HepG2 (cell line): ENCODE results near the gene RASA1. TPM values are rescaled to one million over a fixed set of nuclear protein-coding genes. Genes with fewer than 3 reads are reported as not detected.

Source experiments
- ATAC-seq: fragments of 200-7000 bp; cut with Tn5 transposase; 3 replicates; pipeline ENCODE4 v1.9.1; 2020; ENCODE audit warnings: mild to moderate bottlenecking, moderate library complexity
- BruUV-seq: library from RNA; stranded (reverse); fragments of 400-500 nt; replicated peaks from 2 replicates; lab custom pipeline; 2021; lab: Mats Ljungman, UMichigan
- CTCF ChIA-PET: fragments of 300-600 bp; formaldehyde crosslinking; extraction: SDS; loops from one replicate; lab custom pipeline; 2021; ENCODE audit warnings: low total read pairs, inconsistent platforms, low intra/inter-chr PET ratio; lab: Yijun Ruan, JAX
- POLR2A ChIA-PET: fragments of 350-600 bp; sonication (Branson Sonifier 250); formaldehyde crosslinking; loops from one replicate; lab custom pipeline; 2020; ENCODE audit warnings: antibody characterized with exemption, inconsistent platforms; lab: Yijun Ruan, JAX
- DNase-seq: peaks from one replicate; pipeline ENCODE4 v3.0.0-alpha.2; 2015; ENCODE audit warnings: low spot score
- FAIRE-seq: peaks from 3 replicates; lab custom pipeline; 2011; peaks lifted over from hg19 to GRCh38; lab: Jason Lieb, UNC
- H2AFZ ChIP-seq: one replicate; pipeline ENCODE4 v1.6.1; 2011; ENCODE audit warnings: low read length, inconsistent platforms
- H3K27ac ChIP-seq: fragments of 300-600 bp; 3 replicates; pipeline ENCODE4 v1.8.0; 2011; ENCODE audit warnings: mixed run types, mild to moderate bottlenecking, mixed read lengths, low read length, inconsistent platforms; ENCODE audit not compliant: insufficient read depth; ENCODE audit errors: extremely low read length
- H3K27me3 ChIP-seq, 2 experiments: fragments of 200-600 bp in 1 of 2; 2 replicates in 1 of 2; 3 replicates in 1 of 2; pipeline versions ENCODE4 v1.6.0 to v1.8.0; 2011; ENCODE audit warnings: low read length in 2 of 2, mild to moderate bottlenecking in 2 of 2, moderate library complexity in 2 of 2, inconsistent platforms in 1 of 2; ENCODE audit not compliant: insufficient read depth in 2 of 2, control insufficient read depth in 1 of 2
- H3K36me3 ChIP-seq, 2 experiments: fragments of 200-600 bp in 1 of 2; replicated peaks in 1 of 2; 2 replicates in 1 of 2; 3 replicates in 1 of 2; pipeline versions ENCODE4 v1.5.1 to v1.8.0; 2011; ENCODE audit warnings: low read length in 2 of 2, inconsistent platforms in 1 of 2; ENCODE audit not compliant: insufficient read depth in 2 of 2, control insufficient read depth in 1 of 2
- H3K4me1 ChIP-seq: 2 replicates; pipeline ENCODE4 v1.5.1; 2012; ENCODE audit warnings: low read length, inconsistent platforms; ENCODE audit not compliant: insufficient read depth
- H3K4me2 ChIP-seq: 2 replicates; pipeline ENCODE4 v1.6.0; 2011; ENCODE audit warnings: low read depth, low read length, inconsistent platforms
- H3K4me3 ChIP-seq, 3 experiments: fragments of 200-600 bp in 1 of 3; sonication (generic), shearing (Covaris generic) in 1 of 3; replicated peaks in 1 of 3; 2 replicates each; pipeline ENCODE4 v1.5.1; 2011 to 2016; ENCODE audit warnings: low read length in 3 of 3, inconsistent platforms in 2 of 3, low read depth in 2 of 3, mild to moderate bottlenecking in 2 of 3, control low read depth in 1 of 3, mixed read lengths in 1 of 3; ENCODE audit not compliant: insufficient read depth in 1 of 3
- H3K79me2 ChIP-seq: one replicate; pipeline ENCODE4 v1.6.1; 2011; ENCODE audit warnings: low read length, inconsistent platforms; ENCODE audit not compliant: insufficient read depth
- H3K9ac ChIP-seq: 2 replicates; pipeline ENCODE4 v1.6.0; 2011; ENCODE audit warnings: mild to moderate bottlenecking, low read depth, low read length, inconsistent platforms; ENCODE audit not compliant: insufficient read depth
- H3K9me3 ChIP-seq: 2 replicates; pipeline ENCODE4 v1.5.1; 2012; ENCODE audit warnings: mild to moderate bottlenecking, low read length
- H4K20me1 ChIP-seq: 2 replicates; pipeline ENCODE4 v1.6.0; 2011; ENCODE audit warnings: inconsistent platforms, mild to moderate bottlenecking, low read length, moderate library complexity; ENCODE audit not compliant: insufficient read depth
- HMGA1 ChIP-seq: sonication (generic); formaldehyde crosslinking; conservative IDR thresholded peaks from 2 replicates; pipeline ENCODE4 v1.4.0; 2020; ENCODE audit warnings: missing genetic modification reagents
- KAT8 ChIP-seq: IDR thresholded peaks from 2 replicates; pipeline ENCODE4 v1.6.1; 2016; ENCODE audit warnings: missing genetic modification reagents, missing compliant biosample characterization
- KLF12 ChIP-seq: sonication (generic); formaldehyde crosslinking; IDR thresholded peaks from 2 replicates; pipeline ENCODE4 v1.4.0; 2020; ENCODE audit warnings: missing genetic modification reagents, borderline replicate concordance
- MBD4 ChIP-seq: IDR thresholded peaks from 2 replicates; pipeline ENCODE4 v1.6.1; 2012; ENCODE audit warnings: low read length, inconsistent platforms, borderline replicate concordance
- NFYC ChIP-seq: IDR thresholded peaks from 2 replicates; pipeline ENCODE4 v1.6.1; 2016; ENCODE audit warnings: missing genetic modification reagents, missing compliant biosample characterization
- RBFOX2 ChIP-seq: fragments of 200-400 bp; formaldehyde crosslinking; IDR thresholded peaks from 2 replicates; pipeline ENCODE4 v1.6.1; 2017; ENCODE audit warnings: low read depth, mild to moderate bottlenecking, low read length
- REPIN1 ChIP-seq: sonication (generic); formaldehyde crosslinking; IDR thresholded peaks from 2 replicates; pipeline ENCODE4 v1.8.0; 2022; ENCODE audit warnings: missing genetic modification reagents, low read depth, mild to moderate bottlenecking, borderline replicate concordance
- SOX6 ChIP-seq, 2 experiments: fragments of 450-650 bp in 1 of 2; sonication (generic) in 1 of 2; formaldehyde crosslinking in 1 of 2; IDR thresholded peaks; 2 replicates each; pipeline versions ENCODE4 v1.4.0 to v1.6.1; 2017 to 2020; ENCODE audit warnings: antibody characterized with exemption in 1 of 2, mild to moderate bottlenecking in 1 of 2, missing genetic modification reagents in 1 of 2
- ZNF143 ChIP-seq: sonication (generic); formaldehyde crosslinking; IDR thresholded peaks from 2 replicates; pipeline ENCODE4 v1.4.0; 2020; ENCODE audit warnings: missing genetic modification reagents
- ZNF350 ChIP-seq: sonication (generic); formaldehyde crosslinking; IDR thresholded peaks from 2 replicates; pipeline ENCODE4 v1.4.0; 2020; ENCODE audit warnings: mild to moderate bottlenecking, low read depth, missing genetic modification reagents, borderline replicate concordance
- ZNF496 ChIP-seq: sonication (generic); formaldehyde crosslinking; IDR thresholded peaks from 2 replicates; pipeline ENCODE4 v1.8.1; 2023; ENCODE audit warnings: mild to moderate bottlenecking, moderate library complexity, missing genetic modification reagents; ENCODE audit not compliant: insufficient replicate concordance
- ZNF629 ChIP-seq: sonication (generic); formaldehyde crosslinking; conservative IDR thresholded peaks from 2 replicates; pipeline ENCODE4 v1.5.0; 2020; ENCODE audit warnings: missing genetic modification reagents
- ZNF772 ChIP-seq: sonication (generic); formaldehyde crosslinking; IDR thresholded peaks from 2 replicates; pipeline ENCODE4 v1.5.0; 2020; ENCODE audit warnings: mild to moderate bottlenecking, missing genetic modification reagents
- WGBS: methylation state at CpG from one replicate; pipeline ENCODE4 v1.1.6; 2017; ENCODE audit warnings: low lambda C conversion rate; 5-methylcytosine and 5-hydroxymethylcytosine counted together
- in situ Hi-C: cut with HindIII; loops from 2 replicates; pipeline ENCODE4 v1.10.0; 2017; ENCODE audit warnings: low pct_unique_long_range_greater_than_20kb; ENCODE audit not compliant: extremely low pct_ligation_motif_present
- intact Hi-C: fragments of 100-400 bp; cut with micrococcal nuclease; formaldehyde crosslinking; loops from one replicate; pipeline ENCODE4 v1.10.0; 2022; ENCODE audit not compliant: unreplicated experiment
- polyA plus RNA-seq, 8 experiments: library from polyadenylated mRNA; depleted of rRNA in 3 of 8; stranded (reverse) in 7 of 8; unstranded in 1 of 8; fragments of >200 nt; fragmentation: Illumina TruSeq in 4 of 8; extraction: Trizol in 4 of 8; gene quantifications; 2 replicates each; pipeline versions ENCODE4 v1.2.1 to v1.2.3, GENCODE V29; 2011 to 2016; ENCODE audit warnings: low read depth in 4 of 8, missing spikeins in 1 of 8, mixed read lengths in 1 of 8; ENCODE audit not compliant: insufficient read depth in 1 of 8
- total RNA-seq, 5 experiments: library from RNA; depleted of rRNA; stranded (reverse); fragments of >200 nt; fragmentation: Illumina TruSeq; extraction: Trizol; gene quantifications; 2 replicates each; pipeline ENCODE4 v1.2.3, GENCODE V29; 2016; ENCODE audit warnings: low read depth in 1 of 5
- TF ChIP-seq, protein P1 (sequence below): sonication (generic); formaldehyde crosslinking; IDR thresholded peaks from 2 replicates; pipeline ENCODE4 v1.8.0; 2023; ENCODE audit warnings: mild to moderate bottlenecking, missing genetic modification reagents
- TF ChIP-seq, protein P2 (sequence below): sonication (generic); formaldehyde crosslinking; IDR thresholded peaks from 2 replicates; pipeline ENCODE4 v1.5.1; 2020; ENCODE audit warnings: mild to moderate bottlenecking, missing genetic modification reagents, borderline replicate concordance
- TF ChIP-seq, protein P3 (sequence below): sonication (generic); formaldehyde crosslinking; IDR thresholded peaks from 2 replicates; pipeline ENCODE4 v1.8.1; 2023; ENCODE audit warnings: mild to moderate bottlenecking, inconsistent platforms, moderate library complexity, missing genetic modification reagents, borderline replicate concordance

RASA1 gene
- total and polyA plus RNA-seq, 2 of the 13 experiments (the other 11 are each of a cell fraction or from before 2014, with no cell fraction given) = 19.5 to 20.5 TPM

DNA sequence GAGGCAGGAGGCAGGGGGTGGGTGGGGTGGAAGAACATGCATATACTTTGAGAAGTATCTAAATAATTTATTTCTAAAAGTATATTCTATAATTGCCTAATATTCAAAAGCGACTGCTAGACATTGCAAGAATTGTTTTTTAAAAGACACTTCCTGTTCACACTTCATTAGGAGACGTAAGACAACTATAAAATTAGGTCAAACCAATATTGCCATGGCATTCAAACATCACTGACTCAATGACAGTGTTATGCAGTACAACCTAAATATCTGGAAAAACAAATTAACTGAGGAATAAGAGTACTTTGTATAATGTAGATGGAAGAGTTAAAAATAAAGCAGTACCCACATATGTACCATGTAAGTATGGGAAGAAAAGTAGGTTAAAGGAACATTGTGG, 140.5 kb downstream of the RASA1 start:
- H3K9me3 ChIP-seq = no peaks in the 10 kb centered on the region

More for the DNA sequence above, 140.5 kb downstream of the RASA1 start:
- no TSS peak for BruUV-seq
- H4K20me1 ChIP-seq = no peaks in the 10 kb centered on the region
- H3K9ac ChIP-seq = no peak overlapping the region
- no peak for DNase-seq
- peaks cover 28% of the 10 kb centered on the region for H3K79me2 ChIP-seq
- H3K27ac ChIP-seq = no peak overlapping the region
- no peak overlapping the region for H2AFZ ChIP-seq
- 97% methylated on average over 2 of the region's 2 CpGs for WGBS
- H3K4me3 ChIP-seq = no peak overlapping the region
- H3K4me1 ChIP-seq = peaks cover 19% of the 10 kb centered on the region
- H3K36me3 ChIP-seq = peaks cover 3 to 58% of the 10 kb centered on the region in 2 experiments
- POLR2A ChIA-PET = no interaction called here
- CTCF ChIA-PET = no interaction called here
- in situ Hi-C loops = loop anchor here (25.0 kb wide), 1 partner anchor 1279 kb away; no protein-coding TSS in a partner anchor
- intact Hi-C loops = no loop called here
- H3K27me3 ChIP-seq = no peaks in the 10 kb centered on the region; a peak in 1 of 5 replicates
- ATAC-seq = no peak
- FAIRE-seq = no peak
- no peak overlapping the region for H3K4me2 ChIP-seq
- TF ChIP-seq RBFOX2 (no peak), ZNF143 (CRISPR knock-in tag) (no peak), NFYC (CRISPR knock-in tag) (no peak), ZNF350 (no peak), KAT8 (CRISPR knock-in tag) (no peak), ZNF629 (CRISPR knock-in tag) (no peak), MBD4 (no peak), SOX6 (IDR thresholded peaks at IDR 0.05) (no peak), SOX6 (CRISPR knock-in tag; IDR thresholded peaks at IDR 0.05) (no peak), KLF12 (CRISPR knock-in tag) (no peak), REPIN1 (CRISPR knock-in tag) (no peak), HMGA1 (no peak), ZNF772 (no peak), ZNF496 (no peak)
- TF ChIP-seq, protein P1, sequence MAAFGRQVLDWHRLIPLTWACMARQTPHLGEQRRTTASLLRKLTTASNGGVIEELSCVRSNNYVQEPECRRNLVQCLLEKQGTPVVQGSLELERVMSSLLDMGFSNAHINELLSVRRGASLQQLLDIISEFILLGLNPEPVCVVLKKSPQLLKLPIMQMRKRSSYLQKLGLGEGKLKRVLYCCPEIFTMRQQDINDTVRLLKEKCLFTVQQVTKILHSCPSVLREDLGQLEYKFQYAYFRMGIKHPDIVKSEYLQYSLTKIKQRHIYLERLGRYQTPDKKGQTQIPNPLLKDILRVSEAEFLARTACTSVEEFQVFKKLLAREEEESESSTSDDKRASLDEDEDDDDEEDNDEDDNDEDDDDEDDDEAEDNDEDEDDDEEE = no peak
- TF ChIP-seq, protein P2, sequence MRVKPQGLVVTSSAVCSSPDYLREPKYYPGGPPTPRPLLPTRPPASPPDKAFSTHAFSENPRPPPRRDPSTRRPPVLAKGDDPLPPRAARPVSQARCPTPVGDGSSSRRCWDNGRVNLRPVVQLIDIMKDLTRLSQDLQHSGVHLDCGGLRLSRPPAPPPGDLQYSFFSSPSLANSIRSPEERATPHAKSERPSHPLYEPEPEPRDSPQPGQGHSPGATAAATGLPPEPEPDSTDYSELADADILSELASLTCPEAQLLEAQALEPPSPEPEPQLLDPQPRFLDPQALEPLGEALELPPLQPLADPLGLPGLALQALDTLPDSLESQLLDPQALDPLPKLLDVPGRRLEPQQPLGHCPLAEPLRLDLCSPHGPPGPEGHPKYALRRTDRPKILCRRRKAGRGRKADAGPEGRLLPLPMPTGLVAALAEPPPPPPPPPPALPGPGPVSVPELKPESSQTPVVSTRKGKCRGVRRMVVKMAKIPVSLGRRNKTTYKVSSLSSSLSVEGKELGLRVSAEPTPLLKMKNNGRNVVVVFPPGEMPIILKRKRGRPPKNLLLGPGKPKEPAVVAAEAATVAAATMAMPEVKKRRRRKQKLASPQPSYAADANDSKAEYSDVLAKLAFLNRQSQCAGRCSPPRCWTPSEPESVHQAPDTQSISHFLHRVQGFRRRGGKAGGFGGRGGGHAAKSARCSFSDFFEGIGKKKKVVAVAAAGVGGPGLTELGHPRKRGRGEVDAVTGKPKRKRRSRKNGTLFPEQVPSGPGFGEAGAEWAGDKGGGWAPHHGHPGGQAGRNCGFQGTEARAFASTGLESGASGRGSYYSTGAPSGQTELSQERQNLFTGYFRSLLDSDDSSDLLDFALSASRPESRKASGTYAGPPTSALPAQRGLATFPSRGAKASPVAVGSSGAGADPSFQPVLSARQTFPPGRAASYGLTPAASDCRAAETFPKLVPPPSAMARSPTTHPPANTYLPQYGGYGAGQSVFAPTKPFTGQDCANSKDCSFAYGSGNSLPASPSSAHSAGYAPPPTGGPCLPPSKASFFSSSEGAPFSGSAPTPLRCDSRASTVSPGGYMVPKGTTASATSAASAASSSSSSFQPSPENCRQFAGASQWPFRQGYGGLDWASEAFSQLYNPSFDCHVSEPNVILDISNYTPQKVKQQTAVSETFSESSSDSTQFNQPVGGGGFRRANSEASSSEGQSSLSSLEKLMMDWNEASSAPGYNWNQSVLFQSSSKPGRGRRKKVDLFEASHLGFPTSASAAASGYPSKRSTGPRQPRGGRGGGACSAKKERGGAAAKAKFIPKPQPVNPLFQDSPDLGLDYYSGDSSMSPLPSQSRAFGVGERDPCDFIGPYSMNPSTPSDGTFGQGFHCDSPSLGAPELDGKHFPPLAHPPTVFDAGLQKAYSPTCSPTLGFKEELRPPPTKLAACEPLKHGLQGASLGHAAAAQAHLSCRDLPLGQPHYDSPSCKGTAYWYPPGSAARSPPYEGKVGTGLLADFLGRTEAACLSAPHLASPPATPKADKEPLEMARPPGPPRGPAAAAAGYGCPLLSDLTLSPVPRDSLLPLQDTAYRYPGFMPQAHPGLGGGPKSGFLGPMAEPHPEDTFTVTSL (CRISPR knock-in tag) = no peak
- TF ChIP-seq, protein P3, sequence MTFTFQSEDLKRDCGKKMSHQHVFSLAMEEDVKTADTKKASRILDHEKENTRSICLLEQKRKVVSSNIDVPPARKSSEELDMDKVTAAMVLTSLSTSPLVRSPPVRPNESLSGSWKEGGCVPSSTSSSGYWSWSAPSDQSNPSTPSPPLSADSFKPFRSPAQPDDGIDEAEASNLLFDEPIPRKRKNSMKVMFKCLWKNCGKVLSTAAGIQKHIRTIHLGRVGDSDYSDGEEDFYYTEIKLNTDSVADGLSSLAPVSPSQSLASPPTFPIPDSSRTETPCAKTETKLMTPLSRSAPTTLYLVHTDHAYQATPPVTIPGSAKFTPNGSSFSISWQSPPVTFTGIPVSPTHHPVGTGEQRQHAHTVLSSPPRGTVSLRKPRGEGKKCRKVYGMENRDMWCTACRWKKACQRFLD (CRISPR knock-in tag) = no peak
